GM21360 (cell line): Measurements from ENCODE around the gene KLLN.
"Not testable (repeated sequence)": the region's sequence is repeated elsewhere in the genome, so short reads cannot be mapped to it uniquely, and the experiment has no call there.

ENCODE experiments used
- ATAC-seq: cut with Tn5 transposase; IDR thresholded peaks from one replicate; pipeline ENCODE4 v1.9.1; 2021; ENCODE audit warnings: mild to moderate bottlenecking, moderate library complexity; ENCODE audit not compliant: unreplicated experiment

The KLLN gene

GRCh38 chr10:87867453-87867852 is 4.1 kb upstream of the KLLN start:
- no peak for ATAC-seq

GRCh38 chr10:87866412-87866974 is 3.2 kb upstream of the KLLN start:
- ATAC-seq = no peak

DNA sequence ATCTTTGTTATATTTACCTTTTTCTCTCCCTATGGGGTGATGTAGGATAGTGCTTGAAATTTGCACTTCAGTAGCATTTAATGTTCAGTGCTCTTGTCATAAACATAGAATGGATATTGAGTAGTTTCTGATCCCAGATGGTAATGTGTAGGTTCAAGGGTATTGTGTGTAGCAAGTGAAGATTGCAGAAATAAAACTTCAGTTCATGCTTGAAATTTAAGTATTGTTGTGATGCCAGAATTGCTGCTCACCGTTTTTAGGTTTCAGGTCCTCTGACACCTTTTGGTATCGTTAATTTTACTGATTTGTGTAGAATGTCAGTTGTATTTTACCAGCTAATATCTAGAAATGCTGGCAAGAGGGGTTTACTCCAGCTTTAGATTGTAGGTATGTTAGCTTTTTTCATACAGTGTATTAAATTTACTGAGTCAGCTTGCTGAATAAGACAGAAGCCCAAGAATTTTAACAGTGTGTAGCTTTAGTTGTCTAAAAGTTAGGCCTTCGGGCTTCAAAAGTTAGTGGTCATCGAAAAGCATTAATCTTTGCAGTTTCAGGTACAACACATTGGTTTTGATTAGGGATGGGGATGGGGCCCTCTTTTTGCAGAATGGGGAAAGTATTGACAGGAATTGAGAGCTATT is 2.0 kb upstream of the KLLN start:
- no peak for ATAC-seq

DNA sequence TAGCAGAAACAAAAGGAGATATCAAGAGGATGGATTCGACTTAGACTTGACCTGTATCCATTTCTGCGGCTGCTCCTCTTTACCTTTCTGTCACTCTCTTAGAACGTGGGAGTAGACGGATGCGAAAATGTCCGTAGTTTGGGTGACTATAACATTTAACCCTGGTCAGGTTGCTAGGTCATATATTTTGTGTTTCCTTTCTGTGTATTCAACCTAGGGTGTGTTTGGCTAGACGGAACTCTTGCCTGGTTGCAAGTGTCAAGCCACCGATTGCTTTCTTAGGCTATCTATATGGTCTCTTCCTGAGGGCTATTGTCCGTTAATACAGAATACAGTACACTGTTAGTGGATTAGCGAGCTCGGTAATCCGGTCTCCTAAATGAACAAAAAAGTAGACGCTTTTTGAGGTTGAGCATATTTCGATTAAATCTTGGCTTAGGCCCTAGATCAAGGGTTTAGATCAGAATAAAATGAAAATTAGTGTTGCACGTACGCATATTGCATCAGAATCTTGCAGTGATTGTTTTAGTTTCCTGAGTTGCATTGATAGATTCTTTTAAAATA is 1.2 kb upstream of the KLLN start:
- ATAC-seq = no peak

DNA sequence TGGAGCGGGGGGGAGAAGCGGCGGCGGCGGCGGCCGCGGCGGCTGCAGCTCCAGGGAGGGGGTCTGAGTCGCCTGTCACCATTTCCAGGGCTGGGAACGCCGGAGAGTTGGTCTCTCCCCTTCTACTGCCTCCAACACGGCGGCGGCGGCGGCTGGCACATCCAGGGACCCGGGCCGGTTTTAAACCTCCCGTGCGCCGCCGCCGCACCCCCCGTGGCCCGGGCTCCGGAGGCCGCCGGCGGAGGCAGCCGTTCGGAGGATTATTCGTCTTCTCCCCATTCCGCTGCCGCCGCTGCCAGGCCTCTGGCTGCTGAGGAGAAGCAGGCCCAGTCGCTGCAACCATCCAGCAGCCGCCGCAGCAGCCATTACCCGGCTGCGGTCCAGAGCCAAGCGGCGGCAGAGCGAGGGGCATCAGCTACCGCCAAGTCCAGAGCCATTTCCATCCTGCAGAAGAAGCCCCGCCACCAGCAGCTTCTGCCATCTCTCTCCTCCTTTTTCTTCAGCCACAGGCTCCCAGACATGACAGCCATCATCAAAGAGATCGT is 690 bp upstream of the KLLN start:
- peak; percentile 1 for ATAC-seq

DNA sequence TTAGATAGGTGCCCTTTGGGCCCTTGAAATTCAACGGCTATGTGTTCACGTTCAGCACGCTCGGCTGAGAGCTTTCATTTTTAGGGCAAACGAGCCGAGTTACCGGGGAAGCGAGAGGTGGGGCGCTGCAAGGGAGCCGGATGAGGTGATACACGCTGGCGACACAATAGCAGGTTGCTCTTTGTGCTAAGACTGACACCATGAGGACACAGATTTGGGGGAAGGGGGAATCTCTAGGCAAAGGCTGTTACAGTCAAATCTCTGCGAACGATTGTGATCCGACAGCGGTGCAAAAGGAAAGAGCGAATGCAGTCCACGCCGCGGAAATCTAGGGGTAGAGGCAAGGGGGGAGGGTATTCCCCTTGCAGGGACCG is 667 bp downstream of the KLLN start:
- peak; percentile 7 for ATAC-seq

- ATAC-seq = peak; percentile 47
Measured at GRCh38 chr10:87861953-87862678, 1.2 kb downstream of the KLLN start.

GRCh38 chr10:87861566-87861952 is 1.8 kb downstream of the KLLN start:
- peak; percentile 7 for ATAC-seq

DNA sequence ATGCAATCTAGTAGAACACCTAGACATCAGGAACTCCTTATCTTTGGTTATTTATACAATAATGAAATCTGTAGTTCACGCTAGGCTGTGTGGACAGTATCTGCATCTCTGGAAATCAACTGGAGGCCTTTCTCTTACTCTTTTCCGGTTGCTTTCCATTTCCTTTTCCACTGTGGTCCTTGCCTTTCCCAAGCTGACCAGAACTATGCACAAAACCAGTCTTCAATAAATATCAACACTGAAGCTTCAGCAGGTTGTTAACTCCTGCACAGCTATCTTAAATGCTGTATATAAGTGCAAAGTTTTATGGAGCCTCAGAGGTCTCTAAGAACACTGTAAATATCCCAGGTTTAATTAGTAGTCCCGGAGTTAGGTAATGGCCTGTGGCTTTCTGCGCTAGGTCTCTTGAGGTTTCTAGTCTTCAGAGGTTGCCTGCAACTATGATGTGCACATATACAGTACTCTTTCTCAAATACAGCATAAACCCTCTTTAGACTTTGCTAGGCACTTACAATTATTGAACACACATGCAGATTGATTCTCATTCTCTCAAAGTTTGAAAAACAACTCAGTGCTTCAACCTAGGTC is 2.4 kb downstream of the KLLN start:
- no peak for ATAC-seq

DNA sequence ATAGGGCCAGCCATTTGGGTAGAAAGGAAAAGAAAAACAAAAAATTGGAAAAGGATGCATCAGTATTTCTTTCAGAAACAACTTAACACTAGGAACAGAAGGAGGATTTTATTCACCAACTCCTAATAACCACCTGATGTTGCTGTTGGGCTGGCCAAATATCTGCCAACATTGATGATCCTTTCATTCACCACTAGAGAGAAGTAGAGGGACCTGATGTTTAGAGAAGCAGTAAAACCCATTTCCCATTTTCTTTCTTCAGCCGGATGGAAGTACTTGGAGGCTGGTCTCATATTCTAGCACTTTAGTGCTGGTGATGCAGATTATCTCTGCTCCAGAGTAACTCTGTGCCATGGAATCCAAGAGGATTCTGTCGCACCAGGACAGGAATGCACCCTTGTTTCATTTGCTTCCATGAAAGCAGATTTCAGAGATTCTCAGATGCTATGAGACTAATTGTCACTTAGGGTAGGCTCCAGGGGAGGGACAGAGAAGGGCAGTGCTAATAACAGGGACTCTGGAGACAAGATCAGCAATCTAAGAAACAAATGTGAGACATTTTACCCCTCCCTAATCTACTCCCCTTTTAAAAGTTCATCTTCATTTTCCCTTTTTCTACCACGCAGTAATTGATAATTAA is 3.1 kb downstream of the KLLN start:
- no peak for ATAC-seq

- ATAC-seq = not testable (repeated sequence)
Measured at GRCh38 chr10:87855665-87856064, 7.7 kb downstream of the KLLN start.

- ATAC-seq = not testable (repeated sequence)
Measured at GRCh38 chr10:87855247-87855646, 8.1 kb downstream of the KLLN start.

DNA sequence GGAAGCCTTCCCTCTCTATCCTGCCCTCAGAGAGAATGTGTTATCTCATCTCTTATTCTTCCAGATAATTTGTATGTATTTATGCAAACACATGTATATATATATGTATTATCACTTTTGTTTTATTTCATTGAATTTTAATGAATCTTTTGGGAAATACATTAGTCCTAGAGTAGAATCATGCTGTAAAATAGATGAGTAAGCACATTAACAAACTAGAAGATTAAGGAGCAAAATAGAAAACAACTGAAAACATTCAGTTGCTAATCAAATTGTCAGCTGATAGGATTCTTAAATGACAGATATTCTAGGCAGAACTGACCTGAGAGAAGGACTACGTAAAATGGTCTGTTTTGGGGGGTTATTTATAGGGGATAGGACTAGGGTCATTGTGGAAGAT is 11.2 kb downstream of the KLLN start:
- no peak for ATAC-seq

DNA sequence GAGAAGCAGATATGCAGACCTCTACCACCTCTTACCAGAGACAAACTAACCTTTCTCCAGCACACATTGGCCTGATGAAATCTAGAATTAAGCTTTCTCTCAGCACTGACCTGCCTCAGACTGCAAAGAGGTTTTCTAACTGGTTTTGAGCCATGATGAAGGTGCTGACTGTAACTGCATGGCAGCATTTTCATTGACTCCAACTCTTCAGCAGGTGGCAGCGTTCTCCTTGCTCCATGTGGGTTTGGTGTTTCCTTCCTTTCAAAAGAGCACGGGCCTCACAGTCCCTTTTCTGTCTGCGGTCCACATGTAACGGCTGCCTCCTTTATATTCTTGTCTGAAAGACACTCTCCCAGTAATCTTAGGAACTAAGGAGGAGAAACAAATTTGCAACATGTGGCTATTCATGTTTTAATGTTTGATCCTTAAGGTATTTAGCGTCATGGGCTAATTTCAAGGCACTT is 12.6 kb downstream of the KLLN start:
- no peak for ATAC-seq

DNA sequence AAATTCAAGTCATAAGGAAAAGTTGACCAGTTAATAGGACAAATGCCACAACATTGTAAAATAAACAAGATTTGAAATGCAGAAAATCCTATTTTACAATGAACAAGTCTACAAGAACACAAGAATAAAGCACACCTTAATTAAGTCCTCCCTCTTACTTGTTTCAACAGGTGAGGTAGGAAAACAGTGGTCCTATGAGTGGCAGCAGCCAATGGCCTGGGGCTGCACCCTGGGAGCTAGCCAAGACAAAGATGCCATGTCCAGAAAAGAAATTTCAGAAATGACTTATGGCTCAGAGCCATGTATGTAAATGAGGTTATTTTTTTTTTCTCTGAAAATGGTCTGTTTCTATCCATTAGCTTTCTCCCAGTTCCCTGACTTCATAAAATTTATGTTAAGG is 14.3 kb downstream of the KLLN start:
- ATAC-seq = no peak

- ATAC-seq = no peak
Measured at GRCh38 chr10:87847550-87847949, 15.8 kb downstream of the KLLN start.

GRCh38 chr10:87846711-87847110 is 16.6 kb downstream of the KLLN start:
- ATAC-seq = not testable (repeated sequence)

GRCh38 chr10:87846023-87846422 is 17.3 kb downstream of the KLLN start:
- ATAC-seq = no peak

GRCh38 chr10:87845624-87845998 is 17.7 kb downstream of the KLLN start:
- ATAC-seq = no peak

DNA sequence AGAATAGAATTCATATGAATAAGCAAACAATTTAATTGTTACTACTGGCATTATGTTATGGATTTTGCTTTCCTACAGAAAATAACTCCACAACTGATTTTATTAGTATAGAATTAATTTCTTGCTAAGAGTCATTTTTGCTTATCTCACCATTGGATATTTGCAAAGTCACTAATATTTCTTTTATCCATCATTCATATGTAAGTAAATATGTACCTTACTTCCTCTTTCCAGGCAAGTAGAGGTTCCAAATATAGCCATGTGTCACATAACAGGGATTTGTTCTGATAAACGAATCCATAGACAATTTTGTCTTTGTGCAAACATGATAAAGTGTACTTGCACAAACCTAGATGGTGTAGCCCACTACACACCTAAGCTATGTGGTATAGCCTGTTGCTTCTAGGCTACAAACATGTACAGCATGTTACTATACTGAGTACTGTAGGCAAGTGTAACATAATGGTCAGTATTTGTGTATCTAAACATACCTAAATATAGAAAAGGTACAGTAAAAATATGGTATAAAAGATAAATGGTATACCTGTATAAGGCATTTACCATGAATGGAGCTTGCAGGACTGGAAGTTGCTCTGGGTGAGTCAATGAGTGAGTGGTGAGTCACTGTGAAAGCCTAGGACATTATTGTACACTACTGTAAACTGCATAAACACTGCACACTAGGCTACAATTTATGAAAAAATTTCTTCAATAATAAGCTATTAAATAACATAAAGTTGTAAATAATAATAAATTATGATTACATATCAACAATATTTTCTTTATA is 18.3 kb downstream of the KLLN start:
- ATAC-seq = no peak
